HG02973 (cell line): ENCODE measurements around the gene SCLY.

Experiments used
- ATAC-seq: cut with Tn5 transposase; IDR thresholded peaks from one replicate; pipeline ENCODE4 v1.9.1; 2021; ENCODE audit warnings: moderate library complexity; ENCODE audit not compliant: unreplicated experiment

The SCLY gene

DNA sequence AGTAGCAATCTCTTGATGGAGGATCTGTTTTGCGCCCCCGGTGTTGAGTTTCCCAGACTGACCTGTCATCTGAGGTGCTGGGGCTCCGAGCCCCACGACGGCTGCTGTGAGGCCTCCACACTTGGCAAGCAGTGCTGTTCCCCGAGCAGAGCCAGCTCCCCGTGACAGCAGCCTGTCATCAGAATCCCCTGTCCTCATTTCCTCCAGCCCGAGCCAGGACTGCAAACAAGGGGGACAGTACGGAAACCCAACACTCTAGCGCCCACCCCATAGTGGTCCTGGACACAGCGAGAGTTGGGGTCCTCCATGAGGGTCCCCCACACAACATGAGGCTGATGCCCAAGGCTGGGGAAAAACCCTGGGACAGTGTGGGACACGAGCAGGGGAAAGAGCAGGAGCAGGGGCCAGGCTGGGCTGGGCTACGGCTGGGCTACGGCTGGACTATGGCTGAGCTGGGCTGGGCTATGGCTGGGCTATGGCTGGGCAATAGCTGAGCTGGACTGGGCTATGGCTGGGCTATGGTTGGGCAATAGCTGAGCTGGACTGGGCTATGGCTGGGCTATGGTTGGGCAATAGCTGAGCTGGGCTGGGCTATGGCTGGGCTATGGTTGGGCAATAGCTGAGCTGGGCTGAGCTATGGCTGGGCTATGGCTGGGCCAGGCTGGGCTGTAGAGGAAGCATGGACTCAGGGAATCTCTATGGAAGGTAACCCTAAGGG, 76.2 kb downstream of the SCLY start:
- no peak for ATAC-seq

DNA sequence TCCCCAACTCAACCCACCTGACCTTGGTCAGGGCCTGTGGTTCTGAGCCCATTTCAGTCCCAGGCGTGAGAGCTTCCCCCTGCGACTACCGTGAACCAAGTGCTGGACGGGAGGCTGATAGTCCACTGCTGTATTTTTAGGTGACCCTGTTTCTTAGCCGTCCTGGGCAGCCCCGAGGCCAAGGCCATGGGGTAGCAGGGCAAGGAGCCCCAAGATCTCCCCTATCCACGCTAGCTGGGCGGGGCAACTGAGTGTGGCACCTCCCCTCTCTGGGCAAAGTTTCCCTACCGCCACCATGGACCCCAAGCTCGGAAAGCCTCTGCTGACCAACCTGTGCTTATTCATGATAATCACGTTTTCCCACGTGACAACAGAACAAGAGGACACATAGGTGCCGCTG, 77.1 kb downstream of the SCLY start:
- no peak for ATAC-seq

DNA sequence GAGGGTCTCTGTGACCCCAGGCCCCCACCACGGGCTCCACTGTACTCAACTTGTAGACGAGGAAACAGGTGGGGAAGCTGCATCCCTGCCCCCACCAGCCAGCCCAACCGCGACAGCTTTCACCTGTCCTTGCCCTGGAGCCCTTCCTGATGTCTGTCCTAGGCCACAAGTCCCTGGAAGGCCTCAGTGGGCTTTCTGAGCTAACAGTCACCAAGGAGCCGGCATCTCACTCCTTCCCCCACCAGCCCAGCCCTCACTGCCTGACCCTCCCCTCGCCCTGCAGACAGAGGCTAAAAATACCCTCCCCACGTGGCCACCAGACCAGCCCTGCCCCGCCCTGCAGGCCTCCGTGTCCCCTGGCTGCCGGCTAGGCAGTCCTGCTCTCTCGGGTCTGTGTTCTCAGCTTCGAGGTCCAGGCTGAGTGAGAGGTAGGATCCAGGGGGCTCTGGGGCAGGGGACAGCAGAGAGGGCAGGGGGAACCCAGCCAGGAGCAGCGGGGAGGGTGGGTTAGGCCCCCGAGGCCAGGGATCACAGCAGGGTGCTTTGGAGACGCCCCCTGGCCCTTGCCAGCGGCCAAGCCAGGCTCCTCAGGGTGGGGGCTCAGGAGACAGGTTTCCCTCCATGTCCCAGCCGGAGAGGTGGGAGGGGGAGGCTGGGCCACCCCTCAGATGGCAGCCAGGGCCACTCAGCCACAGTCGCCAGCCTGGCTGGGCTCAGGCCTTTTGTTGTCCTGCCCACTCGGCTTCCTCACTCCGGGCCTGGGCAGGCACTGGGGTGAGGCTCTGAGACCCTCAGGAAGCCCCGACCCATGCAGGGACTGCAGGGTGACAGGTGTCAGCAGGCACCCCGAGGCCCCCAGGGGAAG, 77.8 kb downstream of the SCLY start, which contains the start of gene KLHL30:
TSS of gene KLHL30 (plus strand) at position 338 of the 865 bp plus-strand sequence. CDS start 2,087 bp downstream, outside the sequence.
- ATAC-seq = no peak

DNA sequence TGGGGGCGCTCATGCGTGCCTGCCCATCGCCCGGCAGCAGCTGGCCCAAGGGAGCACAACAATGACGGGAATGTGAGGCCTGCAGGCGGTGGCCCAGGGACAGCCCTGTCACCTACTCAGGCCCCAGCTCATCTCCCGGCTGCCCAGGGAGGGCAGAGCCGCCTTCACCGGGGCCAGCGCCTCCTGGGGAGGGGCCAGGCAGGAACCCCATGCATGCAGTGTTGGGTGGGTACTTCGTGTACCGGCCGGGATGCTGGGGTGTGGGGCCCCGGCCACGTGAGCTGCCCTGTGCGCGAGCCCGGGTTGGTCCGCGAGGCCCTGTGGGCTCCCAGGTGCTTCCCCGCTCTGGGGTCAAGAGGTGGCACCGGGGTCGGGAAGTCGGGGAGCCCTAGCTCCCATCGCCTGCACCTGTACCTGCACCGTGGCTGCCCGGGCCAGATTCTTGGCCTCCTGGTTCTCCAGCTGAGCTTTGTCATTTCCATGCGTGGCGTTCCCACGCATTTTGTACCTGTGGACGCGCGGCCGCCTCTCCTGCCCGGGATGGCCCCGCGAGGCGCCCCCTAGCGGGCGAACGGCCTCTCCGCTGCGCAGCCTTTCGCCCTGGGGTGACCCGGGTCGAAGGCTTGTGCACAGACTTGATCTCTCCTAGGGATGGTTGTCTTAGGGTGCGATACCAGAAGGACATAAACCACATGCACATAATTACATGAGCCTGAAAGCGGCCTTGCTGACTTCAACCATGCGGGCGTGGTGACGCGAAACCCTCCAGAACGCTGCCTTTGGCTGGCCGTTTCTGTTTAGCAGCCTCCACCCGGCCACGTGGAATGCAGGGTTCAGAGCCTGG, 78.6 kb downstream of the SCLY start:
- ATAC-seq = no peak

DNA sequence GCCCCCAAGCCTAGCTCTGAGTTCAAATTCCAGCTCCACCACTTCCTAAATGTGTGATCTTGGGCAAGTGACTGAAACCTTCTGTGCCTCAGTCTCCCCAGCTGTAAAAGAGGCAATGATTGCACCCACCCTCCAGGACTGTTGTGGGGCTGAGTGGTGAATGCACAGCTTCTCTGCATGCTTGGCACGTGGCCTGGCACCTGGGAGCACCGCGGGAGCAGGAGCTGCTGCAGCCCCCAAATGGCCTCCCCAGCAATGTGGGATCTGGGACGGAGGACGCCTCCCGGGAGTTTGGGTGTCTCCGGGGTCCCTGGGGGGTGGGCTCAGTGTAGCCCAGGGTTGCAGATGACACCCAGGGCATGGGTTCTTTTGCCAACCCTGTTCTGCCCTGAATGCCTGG, 79.2 kb downstream of the SCLY start:
- ATAC-seq = no peak

DNA sequence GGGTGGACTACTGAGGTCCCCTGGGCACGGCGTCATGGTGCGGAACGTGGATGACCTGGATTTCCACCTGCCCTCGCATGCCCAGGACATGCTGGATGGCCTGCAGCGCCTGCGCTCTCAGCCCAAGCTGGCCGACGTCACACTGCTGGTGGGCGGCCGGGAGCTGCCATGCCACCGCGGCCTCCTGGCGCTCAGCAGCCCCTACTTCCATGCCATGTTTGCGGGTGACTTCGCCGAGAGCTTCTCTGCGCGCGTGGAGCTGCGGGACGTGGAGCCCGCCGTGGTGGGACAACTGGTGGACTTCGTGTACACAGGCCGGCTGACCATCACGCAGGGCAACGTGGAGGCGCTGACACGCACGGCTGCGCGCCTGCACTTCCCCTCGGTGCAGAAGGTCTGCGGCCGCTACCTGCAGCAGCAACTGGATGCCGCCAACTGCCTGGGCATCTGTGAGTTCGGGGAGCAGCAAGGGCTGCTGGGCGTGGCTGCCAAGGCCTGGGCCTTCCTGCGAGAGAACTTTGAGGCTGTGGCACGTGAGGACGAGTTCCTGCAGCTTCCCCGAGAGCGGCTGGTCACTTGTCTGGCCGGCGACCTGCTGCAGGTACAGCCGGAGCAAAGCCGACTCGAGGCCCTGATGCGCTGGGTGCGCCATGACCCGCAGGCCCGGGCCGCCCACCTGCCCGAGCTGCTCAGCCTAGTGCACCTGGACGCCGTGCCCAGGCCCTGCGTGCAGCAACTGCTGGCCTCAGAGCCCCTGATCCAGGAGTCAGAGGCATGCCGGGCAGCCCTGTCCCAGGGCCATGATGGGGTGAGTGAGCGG, 80.1 kb downstream of the SCLY start:
- ATAC-seq = no peak

DNA sequence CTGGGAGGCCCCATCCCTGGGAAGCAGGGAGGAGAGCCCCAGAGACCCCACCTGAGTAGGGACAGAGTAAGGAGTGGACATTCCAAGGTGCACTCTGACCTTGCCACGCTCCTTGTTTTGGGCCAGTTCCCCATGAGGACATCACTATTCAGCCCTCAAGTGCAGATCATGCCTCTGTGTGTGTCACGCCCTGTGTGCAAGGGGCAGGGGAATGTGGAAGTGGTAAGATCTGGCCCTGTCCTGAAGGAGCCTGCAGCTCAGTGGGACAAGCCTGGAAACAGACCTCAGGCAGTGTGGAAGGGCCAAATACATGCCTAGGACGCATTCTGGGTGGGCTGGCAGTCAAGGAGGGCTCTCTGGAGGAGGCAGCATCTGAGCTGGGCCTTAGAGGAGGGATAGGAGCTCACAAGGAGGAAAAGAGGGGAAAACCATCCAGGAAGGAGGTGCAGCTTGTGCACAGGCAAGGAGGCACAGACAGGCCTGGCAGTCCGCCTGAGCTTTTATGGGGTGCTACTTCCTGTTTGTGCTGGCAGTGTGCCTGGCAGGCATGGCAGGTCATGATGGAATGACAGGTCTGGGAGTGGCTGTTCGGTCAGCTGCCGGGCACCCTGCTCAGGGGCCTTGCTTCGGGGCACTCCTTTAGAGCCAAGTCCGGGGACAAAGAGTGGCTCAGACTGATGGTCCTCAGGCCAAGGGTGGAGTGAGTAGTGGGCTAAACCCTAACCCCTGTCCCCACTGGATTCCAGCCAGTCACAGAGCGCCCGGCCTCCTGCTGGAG, 80.9 kb downstream of the SCLY start:
- ATAC-seq = no peak

DNA sequence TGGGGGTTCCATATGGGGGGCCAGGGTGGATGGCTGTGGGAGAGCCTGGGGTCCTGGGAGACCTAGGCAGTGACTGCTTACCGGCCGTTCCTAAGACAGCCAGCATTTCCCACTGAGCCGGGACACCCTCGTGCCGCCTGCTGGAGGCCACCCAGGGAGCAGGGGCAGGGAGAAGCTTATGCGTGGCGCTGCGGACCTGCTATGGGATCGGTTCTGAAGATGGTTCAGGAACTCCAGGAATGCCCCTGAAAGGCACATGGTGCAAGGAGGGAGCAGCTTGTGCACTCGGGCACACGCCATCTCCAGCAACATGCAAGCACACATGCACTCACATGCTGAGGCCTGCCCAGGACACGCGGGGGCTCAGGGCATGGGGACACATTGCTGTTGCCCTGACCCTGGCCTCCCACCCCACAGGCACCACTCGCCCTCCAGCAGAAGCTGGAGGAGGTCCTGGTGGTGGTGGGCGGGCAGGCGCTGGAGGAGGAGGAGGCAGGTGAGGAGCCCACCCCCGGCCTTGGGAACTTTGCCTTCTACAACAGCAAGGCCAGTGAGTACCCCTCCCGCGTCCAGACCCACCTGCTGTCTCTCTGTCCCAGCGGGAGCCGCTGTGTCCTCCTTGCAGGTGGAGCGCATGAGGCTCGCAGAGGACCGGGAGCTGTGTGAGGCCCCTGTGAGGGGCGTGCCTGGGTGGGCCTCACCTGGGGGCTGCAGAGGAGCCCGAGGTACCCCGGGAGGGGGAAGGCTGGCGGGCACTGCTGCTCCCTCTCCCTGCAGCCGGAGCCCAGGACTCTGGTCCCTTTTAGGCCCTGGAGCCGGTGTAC, 81.8 kb downstream of the SCLY start:
- no peak for ATAC-seq

DNA sequence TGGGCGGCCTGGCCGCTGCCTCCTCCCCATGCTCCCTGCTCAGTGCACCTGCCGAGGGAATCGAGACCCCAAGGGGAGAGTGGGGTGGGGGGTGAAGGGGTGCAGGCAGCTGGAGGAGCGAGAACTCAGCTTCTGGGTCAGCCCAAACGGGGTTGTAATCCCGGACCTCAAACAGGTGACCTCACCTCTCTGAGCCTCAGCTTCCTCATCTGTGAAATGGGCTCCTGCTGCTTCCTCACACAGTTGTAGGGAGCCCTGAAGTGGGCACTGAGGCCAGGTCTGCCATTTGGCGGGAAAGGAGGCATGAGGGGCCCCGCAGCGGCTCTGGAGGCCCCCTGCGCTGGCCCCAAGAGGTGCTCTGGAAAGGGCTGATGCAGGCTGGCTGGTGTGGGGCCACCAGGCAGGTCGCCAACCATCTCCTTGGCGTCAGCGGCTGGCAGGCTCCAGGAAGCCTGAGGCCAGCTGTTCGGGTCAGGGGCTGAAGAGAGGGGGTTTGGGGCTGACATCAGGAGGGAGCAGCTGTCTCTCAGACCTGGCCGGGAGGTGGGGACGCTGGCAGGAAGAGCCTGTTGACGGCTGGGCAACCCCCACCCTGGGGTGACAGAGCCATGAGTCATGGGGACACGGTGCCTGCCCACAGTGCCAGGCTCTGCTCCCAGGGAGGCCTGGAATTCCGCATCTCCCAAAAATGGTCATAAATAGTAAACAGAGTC, 82.6 kb downstream of the SCLY start:
- ATAC-seq = no peak

DNA sequence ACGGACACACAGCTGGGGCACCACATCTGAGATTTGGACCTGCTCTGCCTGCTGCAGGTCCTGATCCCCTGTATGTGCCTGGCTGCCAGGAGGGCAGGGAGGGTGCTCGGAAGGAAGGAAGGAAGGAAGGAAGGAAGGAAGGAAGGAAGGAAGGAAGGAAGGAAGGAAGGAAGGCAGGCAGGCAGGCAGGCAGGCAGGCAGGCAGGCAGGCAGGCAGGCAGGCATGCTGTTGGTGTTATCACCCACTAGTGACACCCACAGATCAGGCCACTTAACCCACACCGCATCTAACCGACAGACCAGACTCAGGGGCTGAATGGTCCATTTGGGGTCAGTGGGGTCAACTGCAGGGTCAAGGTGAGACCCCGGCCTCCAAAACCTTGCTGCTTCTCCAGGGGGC, 83.5 kb downstream of the SCLY start:
- ATAC-seq = no peak

DNA sequence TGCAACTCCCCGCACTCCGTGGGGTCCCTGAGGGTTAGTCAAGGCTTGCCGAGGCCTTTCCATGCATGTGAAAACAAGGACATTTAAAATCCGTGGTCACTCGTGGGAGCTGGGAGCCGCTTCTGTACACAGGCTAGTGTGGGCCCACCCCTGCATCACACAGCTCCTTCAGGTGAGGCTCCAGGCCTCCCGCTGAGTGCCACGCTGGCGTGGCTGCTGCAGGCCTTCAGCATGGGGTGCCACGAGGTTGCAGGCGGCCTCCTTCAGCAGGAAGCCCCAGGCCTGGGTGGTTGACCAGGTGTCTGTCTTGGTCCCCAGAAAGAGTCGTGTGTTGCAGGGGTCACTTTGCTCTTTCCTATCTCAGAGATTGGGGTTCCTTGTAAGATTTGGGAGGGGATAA, 84.2 kb downstream of the SCLY start:
- ATAC-seq = no peak

DNA sequence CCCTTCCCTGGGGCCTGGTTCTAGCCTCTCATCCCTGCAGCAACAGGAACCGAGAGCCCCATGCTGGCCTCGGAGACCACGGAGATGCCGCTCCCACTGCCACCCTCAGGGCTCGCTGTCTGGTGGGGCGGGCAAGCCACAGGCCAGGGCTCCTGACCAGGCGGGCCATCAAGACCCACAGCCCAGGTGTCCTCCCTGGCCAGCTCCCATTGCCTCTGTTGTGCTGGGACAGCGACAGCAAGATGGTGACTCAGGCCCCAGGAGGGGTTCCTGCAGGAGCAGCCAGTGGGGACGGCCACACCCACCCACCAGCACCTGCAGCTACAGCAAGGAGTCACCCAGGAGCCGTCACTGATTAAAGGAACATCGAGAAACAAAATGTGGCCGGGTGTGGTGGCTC, 85.0 kb downstream of the SCLY start:
- ATAC-seq = no peak

DNA sequence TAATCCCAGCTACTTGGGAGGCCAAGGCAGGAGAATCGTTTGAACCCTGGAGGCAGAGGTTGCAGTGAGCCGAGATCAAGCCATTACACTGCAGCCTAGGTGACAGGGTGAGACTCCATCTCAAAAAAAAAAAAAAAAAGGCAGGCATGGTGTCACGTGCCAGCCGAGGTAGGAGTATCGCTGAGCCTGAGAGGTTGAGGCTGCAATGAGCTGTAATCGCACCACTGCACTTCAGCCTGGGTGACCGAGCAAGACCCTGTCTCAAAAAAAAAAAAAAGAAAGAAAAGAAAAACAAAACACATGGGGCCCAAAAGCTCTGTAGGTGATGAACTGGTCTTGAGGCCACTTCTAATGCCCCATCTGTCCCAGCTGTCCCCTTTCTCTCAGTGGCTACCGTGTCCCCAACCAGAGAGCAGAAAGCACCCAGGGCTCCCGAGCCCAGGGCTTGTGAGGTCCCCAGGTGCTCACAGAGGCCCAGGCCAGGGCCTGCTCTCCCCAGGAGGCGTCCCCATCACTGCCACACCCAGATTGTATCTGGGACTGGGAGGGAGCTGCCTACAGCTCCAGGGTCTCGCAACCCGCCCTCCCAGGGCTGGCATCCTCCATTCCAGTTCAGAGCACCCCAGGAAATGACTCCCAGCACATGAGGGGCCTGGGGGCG, 86.2 kb downstream of the SCLY start:
- no peak for ATAC-seq

DNA sequence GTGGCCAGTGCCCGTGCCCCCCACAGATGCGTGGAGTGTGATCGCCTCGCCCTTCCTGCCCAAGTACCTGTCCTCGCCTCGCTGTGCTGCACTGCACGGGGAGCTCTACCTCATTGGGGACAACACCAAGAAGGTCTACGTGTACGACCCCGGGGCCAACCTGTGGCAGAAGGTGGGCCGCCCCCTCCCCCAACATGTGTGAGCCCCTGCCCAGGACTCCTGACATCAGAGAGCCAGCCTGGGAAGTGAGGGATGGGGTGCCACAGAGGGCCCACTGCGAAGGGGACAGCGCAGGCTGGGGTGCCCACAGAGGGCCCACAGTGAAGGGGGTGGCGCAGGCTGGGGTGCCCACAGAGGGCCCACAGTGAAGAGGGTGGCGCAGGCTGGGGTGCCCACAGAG, 88.2 kb downstream of the SCLY start:
- no peak for ATAC-seq
